Measurements from ENCODE around the gene UROC1. TPM values are rescaled to one million over a fixed set of nuclear protein-coding genes. Genes with fewer than 3 reads are reported as not detected.
"Not testable (repeated sequence)": the region's sequence is repeated elsewhere in the genome, so short reads cannot be mapped to it uniquely, and the experiment has no call there.

UROC1 gene
- total RNA-seq, 1 donor from 2014 or later: not detected

DNA sequence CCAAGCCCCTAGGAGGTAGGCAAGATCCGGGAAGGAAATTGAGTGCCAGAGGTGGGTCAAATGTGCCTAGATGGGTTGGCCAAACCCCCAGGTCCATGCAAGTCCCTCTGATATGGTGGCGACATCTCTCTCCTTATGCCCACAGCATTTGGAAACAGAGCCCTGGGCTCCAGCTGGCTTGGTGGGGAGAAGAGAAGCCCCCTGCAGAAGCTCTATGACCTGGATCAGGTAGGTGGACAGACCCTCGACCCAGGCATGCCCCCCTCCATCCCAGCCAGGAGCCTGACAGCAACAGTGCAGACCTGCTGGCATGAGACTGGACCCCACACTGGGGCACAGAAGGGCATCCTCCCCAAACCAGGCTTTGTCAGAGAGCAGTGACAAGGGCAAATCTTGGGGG is 18.6 kb upstream of the UROC1 start:
- DNase-seq: no peak
- no peak for ATAC-seq
- intact Hi-C loops (cut with micrococcal nuclease): no loop called here

DNA sequence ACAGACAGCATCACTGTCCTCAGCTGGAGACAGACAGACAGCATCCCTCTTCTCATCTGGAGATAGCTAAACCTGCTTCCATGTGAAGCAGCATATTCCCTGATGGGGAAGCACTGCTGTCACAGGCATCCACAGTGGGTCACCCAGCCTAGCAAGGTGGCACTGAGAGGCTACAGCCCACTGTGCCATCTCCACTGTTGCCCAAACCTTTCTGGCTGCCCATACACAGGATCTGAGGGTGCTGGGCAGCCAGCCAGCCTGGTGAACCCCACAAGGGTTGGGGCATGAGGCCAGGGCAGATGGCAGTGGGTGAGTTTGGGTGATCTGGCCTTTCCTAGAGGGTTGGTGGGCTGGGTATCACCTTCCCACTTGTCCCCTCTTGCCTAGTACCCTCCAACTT is 18.1 kb upstream of the UROC1 start:
- no peak for ATAC-seq
- no peak for DNase-seq
- intact Hi-C loops (cut with micrococcal nuclease): no loop called here

- intact Hi-C loops (cut with micrococcal nuclease); ATAC-seq; DNase-seq: not testable (repeated sequence)
These were observed 17.1 kb upstream of the UROC1 start for GRCh38 chr3:126534716-126535115.

GRCh38 chr3:126533506-126533905 is 15.9 kb upstream of the UROC1 start:
- intact Hi-C loops (cut with micrococcal nuclease): no loop called here
- no peak for ATAC-seq

GRCh38 chr3:126531051-126531330 is 13.4 kb upstream of the UROC1 start:
- intact Hi-C loops (cut with micrococcal nuclease): no loop called here
- DNase-seq (peak; percentile 20), ATAC-seq (no peak)

More at GRCh38 chr3:126533506-126533905, 15.9 kb upstream of the UROC1 start:
- no peak for DNase-seq

DNA sequence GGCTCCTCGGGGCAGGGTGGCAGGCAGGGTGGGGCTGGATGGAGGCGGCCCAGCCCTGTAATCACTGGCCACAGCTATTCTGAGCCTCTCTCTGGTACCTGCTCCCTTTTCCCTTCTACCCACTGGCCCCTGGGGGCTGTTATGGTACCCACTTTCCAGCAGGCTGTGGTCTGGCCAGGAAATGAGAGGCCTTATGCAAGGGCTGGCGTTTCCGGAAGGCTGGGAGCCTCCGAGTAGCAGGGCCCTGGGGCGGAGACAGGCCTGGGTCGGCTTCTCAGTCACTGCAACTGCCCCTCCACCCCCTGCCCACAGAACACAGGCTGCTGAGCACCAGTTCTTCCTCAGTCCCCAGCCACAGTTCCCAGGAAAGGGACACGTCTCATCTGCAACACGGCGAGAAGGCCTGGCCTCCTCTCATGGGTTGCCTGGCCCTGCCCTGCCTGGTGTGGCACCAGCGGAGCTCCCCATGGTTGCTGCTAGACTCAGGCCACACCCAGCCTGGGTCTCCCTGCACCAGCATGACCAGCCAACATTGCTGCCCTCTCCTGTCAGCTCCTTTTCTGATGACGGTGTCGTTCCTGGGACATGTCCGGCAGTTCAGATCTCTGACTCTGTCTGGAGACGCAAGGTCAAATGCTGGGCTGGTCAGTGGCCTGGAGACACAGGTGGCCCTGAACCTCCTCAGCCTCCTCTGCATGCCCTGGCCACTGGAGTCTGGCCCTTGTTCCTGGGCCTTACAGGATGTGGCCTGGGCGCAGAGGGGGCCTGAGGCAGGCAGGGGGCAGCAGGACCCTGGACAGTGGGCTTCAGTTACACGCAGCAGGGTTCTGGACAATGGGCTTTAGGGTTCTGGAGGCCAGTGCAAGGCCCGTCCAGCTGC is 12.8 kb upstream of the UROC1 start:
- DNase-seq: peak; percentile 67
- intact Hi-C loops (cut with micrococcal nuclease): no loop called here
- ATAC-seq: peak; percentile 62

DNA sequence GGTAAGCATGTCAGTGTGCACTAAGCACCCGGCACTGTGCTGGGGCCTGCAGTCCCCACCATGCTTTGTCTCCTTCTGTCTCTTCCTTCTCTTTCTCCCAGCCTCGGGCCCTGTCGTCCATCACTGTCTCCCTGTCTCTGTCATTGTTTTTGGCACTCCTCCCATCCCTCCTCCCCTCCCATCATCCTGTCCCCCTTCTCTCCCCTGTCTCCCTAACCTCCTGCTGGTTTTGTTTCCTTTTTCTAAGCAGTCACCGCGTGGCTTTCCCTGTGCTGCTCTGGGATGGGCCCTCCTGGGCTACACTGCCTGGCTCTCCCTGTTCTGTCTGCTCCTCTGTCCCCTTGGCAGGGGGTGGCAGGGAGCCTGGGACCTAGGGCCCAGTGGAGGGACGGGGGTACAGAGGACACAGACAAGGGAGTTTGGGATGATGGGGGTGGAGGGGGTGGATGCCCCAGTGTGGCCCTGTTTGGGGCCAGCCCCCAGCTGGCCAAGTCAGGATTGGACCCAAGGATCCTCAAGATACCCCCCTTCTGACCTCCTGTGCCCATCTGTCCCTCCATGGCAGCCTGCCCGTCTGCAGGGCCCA is 12.1 kb upstream of the UROC1 start:
- intact Hi-C loops (cut with micrococcal nuclease): no loop called here
- ATAC-seq (no peak), DNase-seq (peak; percentile 10)

DNA sequence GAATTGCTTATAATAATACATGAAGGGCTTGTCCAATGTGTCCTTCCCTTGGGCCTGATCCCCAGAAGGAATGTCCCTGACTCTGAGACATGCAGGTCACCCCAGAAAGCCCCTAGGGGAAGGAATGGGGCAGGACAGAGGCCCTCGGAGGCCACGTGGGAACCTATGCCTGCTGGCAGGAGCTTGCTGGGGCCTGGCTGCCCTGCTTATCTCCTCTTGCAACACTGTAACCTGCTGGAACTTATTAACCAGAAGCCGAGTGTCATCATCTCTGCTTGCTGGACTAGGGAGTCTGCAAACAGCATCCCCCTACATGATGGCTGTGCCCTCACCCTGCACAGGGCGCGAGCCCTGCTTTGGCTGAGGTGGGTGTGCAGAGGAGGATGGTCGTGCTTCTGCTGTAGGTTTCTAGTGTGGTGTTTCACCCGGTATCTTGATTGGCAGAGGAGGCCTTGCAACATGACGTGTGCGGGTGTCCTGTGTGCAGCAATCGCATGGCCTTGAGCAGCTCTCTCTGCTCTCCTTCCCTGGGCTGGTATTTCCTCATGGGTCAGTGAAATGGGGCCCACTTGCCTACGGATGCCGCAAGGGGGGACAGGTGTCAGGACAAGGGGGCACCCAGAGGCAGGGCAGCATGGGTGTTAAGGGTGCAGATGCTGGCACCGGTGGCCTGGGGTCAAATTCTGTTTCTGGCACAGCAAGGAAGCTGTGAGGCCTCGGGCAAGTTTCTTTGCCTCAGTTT is 11.4 kb upstream of the UROC1 start:
- intact Hi-C loops (cut with micrococcal nuclease): no loop called here
- ATAC-seq: peak; percentile 66
- peak; percentile 57 for DNase-seq

DNA sequence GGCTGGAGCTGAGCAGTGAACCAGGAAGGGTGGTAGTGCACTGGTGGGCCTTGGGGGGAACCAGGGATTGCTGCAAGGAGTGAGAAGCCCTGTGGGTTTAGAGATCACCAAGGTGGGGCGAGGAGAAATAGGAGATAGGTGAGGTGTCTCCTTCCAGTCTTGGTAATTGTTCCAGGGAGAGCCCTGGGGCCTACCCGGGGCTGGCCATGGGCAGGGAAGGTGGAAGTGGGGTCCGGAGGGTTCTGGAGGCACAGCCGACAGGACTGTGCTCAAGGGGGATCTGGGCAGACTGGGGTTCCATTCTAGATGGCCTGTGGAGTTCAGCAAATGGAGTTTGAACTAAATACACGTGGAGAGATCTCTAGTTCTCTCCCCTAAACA is 10.8 kb upstream of the UROC1 start:
- intact Hi-C loops (cut with micrococcal nuclease): no loop called here
- DNase-seq (no peak), ATAC-seq (no peak)

- intact Hi-C loops (cut with micrococcal nuclease): no loop called here
- ATAC-seq (no peak), DNase-seq (no peak)
These were observed 10.1 kb upstream of the UROC1 start for GRCh38 chr3:126527455-126528211.

DNA sequence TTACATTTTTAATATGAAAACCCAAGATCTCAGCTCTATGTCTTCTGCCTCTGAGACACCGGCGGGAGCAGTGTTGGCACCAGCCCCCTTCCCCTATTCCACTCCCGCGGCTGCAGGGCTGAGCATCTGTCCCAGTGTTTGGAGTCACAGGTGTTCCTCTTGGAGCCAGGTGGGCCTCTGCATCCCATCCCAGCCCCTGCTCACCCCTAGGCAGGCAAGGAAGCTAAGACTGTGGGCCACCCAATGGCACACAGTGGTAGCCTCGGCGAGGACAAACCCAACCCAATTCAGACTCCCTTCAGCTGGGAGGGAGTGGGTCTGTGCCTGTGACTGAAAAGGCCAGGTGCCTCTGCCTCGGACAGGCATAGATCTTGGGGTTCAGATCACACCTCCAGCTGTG is 9.4 kb upstream of the UROC1 start:
- intact Hi-C loops (cut with micrococcal nuclease): no loop called here
- DNase-seq: no peak
- no peak for ATAC-seq

- ATAC-seq: no peak
- intact Hi-C loops (cut with micrococcal nuclease): no loop called here
- no peak for DNase-seq
These were observed 9.1 kb upstream of the UROC1 start for GRCh38 chr3:126526668-126527005.

DNA sequence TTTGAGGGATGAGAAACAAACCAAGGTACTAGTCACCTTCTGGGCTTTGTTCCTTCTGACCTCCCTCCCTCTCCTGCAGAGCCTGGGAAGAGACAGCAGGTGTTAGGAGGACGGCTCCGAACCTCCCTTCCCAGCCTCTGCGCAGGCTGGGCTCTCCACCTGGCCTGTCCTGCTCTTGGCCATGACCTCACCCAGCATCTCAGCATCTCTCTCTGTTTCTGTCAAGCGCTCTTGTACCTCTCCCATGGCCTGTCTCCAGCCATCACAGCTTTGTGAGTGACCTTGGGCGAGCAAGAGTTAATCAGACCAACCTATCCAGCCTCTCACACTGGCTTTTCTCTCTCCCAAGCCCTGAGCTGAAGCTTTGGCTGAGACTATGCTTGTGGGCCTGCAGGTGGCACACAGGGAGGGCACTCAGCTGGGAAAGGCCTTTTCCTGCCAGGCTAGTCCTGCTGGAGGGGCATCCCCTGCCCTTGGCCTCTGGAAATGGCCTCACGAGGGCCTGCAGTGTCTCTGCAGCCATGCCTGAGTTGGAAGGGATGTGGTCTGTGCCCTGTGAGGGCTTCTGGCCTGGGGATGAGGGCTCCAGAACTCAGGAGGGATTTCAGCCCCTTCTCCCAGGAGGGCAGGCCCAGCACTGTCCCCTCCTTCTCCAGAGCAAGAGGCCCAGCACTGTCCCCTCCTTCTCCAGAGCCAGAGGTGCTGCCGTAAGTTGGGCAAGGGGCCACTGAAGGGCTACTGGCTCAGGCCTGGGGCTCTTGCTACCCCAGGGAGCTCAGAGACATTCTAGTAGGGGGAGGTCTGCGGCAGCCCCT is 8.5 kb upstream of the UROC1 start:
- ATAC-seq (no peak), DNase-seq (no peak)
- intact Hi-C loops (cut with micrococcal nuclease): no loop called here

DNA sequence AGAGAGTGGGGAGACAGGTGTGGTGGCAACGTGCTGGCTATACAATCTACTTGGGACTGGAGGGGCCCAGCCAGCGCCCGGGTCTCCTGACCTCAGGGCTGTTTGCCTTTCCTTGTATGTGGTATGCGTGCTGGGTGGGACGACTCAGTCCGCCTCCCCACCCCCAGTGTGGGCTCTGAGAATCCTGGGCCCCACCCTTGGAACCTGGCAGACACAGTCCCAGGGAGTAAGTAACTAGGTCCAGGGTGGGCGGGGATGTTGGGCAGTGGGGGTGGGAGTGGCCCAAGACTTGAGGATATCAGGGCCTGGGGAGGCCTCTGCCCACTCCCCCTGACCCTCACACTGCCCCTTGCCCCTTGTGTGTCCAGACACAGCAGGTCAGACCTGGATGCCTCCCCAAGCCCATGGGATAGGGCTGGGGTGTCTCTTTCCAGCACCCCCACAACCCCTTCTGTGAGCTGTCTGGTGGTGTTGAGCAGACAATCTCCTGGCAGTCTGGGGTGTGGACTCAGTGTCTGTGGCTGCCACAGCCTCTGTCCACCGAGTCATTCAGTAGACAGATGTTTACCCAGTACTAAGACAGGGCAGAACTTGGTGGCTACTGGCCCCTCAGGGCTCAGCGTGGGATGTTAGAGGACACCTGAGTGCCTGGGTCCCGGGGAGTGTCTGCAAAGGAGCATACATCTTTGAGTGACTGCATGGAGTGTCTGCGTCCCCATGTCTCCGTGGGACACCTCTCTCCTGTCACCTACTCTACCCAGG is 7.7 kb upstream of the UROC1 start:
- intact Hi-C loops (cut with micrococcal nuclease): no loop called here

GRCh38 chr3:126524429-126524988 is 6.9 kb upstream of the UROC1 start:
- intact Hi-C loops (cut with micrococcal nuclease): no loop called here
- ATAC-seq: peak; percentile 19
- peak; percentile 61 for DNase-seq

More for the DNA sequence above, 7.7 kb upstream of the UROC1 start:
- DNase-seq: no peak
- ATAC-seq: no peak

DNA sequence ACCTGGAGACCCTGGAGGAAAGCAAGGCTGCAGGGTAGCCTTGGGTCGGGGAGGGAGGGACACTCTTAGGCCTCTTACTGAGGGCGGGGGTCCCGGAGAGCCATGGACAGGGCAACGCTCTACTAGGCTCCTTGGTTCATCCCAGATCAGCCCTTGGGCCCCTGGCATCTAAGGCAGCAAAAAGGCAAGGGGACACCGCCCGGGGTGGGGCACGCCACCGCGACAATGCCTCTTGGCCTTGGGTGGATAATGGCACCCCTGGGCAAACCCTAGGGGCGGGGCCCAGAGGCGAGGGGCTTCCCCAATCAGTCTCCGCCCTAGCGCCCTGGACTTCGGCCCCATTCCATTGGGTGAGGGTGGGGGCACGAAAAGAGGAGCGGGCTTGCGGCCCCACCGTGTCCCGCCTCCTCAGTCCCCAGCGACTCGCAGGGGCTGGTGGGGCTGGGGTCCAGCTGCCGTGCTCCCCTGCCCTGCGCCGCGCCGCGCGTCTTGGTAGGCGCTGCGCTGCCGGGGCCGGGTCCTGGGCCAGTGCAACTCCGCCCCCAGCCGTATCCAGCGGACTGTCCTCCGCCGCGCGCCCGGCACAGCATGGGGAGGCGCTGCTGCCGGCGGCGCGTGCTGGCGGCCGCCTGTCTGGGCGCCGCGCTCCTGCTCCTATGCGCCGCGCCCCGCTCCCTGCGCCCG is 6.3 kb upstream of the UROC1 start, which contains the start of gene CHST13:
CHST13 (plus strand) TSS at position 411 of the 684 bp plus-strand sequence; CDS start at position 589, 178 bp downstream.
- ATAC-seq: peak; percentile 87
- peak; percentile 75 for DNase-seq
- intact Hi-C loops (cut with micrococcal nuclease): no loop called here

DNA sequence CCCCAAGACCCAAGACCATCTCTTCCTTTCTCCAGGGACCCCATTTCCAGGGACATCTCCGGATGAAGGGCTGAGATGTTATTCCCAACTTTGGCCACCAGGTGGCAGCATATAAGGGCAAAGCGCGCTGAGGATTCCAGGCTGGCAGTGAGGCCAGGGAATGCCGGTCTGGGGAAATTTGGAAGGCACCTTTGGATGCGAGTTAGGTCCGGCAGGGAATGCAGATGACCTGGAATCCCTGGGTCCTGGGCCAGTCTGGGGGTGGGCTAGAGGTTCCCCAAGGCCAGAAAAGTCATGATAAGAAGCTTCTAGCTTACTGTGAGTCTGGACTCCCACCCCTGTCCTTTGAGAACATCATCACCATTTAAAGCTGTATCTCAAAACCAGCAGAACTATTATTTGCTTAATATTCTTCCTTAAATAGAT is 4.8 kb upstream of the UROC1 start:
- intact Hi-C loops (cut with micrococcal nuclease): no loop called here
- peak; percentile 59 for DNase-seq
- ATAC-seq: peak; percentile 51
